GM10248 (cell line): ENCODE data around the gene FAM167B.

ENCODE experiments used
- CTCF ChIA-PET: fragments of 300-600 bp; sonication (Branson Sonifier 250); formaldehyde crosslinking; extraction: SDS; loops from one replicate; lab custom pipeline; 2021; ENCODE audit warnings: antibody characterized with exemption; lab: Yijun Ruan, JAX
- POLR2A ChIA-PET: fragments of 350-650 bp; sonication (Branson Sonifier 250); formaldehyde crosslinking; extraction: SDS; loops from one replicate; lab custom pipeline; 2020; ENCODE audit warnings: antibody characterized with exemption; lab: Yijun Ruan, JAX
- DNase-seq: peaks from one replicate; pipeline ENCODE4 v3.0.0; 2012; ENCODE audit errors: extremely low spot score
- TF ChIP-seq, protein P1 (sequence below): IDR thresholded peaks from 2 replicates; pipeline ENCODE4 v1.5.1; 2012; ENCODE audit warnings: mild to moderate bottlenecking, low read depth; ENCODE audit errors: extremely low read depth, missing control alignments, control extremely low read depth

Gene FAM167B

DNA sequence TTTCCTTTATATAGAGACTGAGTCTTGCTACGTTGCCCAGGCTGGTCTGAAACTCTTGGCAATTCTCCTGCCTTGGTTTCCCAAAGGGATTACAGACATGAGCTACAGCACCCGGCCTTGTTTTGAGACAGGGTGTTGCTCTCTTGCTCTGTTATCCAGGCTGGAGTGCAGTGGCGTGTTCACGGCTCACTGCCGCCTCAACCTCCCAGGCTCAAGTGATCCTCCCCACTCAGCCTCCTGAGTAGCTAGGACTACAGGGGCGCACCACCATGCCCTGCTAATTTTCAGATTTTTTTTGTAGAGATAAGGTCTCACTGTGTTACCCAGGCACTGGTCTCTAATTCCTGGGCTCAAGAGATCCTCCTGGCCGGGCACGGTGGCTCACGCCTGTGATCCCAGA lies 18.8 kb downstream of the FAM167B start:
- CTCF ChIA-PET, result interaction anchor here (1.0 to 3.1 kb wide), 6 partner anchors 10 to 66 kb away, joined by 3 to 18 read pairs (median 4); partner anchors contain the start of gene FAM167B
- TF ChIP-seq, protein P1, sequence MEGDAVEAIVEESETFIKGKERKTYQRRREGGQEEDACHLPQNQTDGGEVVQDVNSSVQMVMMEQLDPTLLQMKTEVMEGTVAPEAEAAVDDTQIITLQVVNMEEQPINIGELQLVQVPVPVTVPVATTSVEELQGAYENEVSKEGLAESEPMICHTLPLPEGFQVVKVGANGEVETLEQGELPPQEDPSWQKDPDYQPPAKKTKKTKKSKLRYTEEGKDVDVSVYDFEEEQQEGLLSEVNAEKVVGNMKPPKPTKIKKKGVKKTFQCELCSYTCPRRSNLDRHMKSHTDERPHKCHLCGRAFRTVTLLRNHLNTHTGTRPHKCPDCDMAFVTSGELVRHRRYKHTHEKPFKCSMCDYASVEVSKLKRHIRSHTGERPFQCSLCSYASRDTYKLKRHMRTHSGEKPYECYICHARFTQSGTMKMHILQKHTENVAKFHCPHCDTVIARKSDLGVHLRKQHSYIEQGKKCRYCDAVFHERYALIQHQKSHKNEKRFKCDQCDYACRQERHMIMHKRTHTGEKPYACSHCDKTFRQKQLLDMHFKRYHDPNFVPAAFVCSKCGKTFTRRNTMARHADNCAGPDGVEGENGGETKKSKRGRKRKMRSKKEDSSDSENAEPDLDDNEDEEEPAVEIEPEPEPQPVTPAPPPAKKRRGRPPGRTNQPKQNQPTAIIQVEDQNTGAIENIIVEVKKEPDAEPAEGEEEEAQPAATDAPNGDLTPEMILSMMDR, result no peak
- DNase-seq, result no peak
- POLR2A ChIA-PET, result interaction anchor here (0.6 to 1.0 kb wide), 2 partner anchors 7 to 70 kb away, joined by 3 to 6 read pairs; partner anchors contain the start of gene MARCKSL1

DNA sequence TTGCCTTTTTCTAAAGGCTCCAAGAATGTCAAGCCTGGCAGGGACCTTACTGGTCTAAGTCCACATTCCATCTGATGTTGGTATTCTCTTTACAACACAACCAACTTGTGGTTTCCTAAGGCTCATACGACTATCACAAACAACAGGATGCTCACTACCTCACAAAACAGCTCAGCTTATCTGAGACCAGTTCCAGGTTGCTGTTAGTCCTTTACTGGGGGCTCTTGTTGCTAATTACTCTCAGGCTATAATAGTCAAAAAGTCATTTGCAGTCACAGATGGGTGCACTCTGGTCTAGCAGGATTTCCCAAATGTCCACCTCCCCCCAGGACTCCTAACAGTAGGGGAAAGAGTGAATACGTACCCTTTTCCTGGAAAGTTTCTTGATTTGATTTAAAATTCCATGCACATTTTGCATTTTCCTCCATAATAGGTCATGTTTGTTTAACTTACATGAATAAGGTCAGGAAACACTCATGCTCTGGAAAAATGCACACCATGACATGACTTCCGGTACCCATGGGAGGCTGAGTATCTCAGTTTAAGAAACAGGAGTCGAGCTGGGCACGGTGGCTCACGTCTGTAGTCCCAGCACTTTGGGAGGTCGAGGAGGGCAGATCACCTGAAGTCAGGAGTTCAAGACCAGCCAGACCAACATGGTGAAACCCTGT lies 20.0 kb downstream of the FAM167B start:
- TF ChIP-seq, protein P1, result no peak
- POLR2A ChIA-PET, result interaction anchor here (0.6 kb wide), 1 partner anchor 61 kb away, joined by 3 read pairs; no protein-coding TSS in a partner anchor
- CTCF ChIA-PET, result no interaction called here
- peak; percentile 15 for DNase-seq

- POLR2A ChIA-PET, result interaction anchor here (0.6 kb wide), 1 partner anchor 387 kb away, joined by 3 read pairs; no protein-coding TSS in a partner anchor
- peak; percentile 0 for DNase-seq
- CTCF ChIA-PET, result interaction anchor here (1.0 to 2.6 kb wide), 3 partner anchors 21 to 52 kb away, joined by 3 to 9 read pairs (median 4); no protein-coding TSS in a partner anchor
- TF ChIP-seq, protein P1, result no peak
Observed at GRCh38 chr1:32269744-32270143, 22.7 kb downstream of the FAM167B start.

DNA sequence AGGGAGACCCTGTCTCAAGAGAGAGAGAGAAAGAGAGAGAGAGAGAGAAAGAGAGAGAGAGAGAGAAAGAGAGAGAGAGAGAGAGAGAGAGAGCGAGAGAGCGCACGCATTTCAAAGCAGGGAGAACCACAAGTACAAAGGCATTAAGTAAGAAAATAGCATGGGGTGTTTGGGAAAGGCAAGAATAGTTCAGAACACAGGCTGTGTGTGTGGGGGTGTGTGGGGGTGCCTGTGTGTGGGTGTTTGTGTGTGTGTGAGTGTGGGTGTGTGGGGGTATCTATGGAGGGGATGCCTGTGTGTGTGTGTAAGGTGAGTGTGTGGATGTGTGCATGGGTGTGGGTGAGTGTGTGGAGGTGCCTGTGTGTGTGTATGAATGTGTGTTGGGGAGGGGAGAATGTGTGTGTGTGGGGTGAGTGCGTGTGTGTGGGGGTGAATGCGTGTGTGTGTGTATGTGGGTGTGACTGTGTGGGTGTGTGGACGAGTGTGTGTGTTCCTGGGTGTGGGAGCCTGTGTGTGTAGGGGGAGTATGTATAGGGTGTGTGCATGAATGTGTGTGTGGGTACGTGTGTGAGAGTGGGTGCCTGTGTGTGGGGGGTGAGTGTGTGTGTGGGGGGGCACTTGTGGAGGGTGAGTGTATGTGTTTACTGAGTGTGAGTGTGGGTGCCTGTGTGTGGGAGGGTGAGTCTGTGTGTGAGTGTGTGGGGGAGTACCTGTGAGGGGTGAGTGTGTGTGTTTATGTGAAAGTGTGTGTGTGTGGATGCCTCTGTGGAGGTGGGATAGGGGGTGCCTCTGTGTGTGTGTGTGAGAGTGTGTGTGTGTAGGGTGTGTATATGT lies 25.8 kb downstream of the FAM167B start:
- no peak for DNase-seq
- POLR2A ChIA-PET, result no interaction called here
- TF ChIP-seq, protein P1, result no peak
- CTCF ChIA-PET, result interaction anchor here (1.3 to 1.5 kb wide), 2 partner anchors 24 kb away, joined by 3 to 5 read pairs; no protein-coding TSS in a partner anchor

- TF ChIP-seq, protein P1, result no peak
- peak; percentile 32 for DNase-seq
- POLR2A ChIA-PET, result no interaction called here
- CTCF ChIA-PET, result interaction anchor here (1.3 kb wide), 1 partner anchor 25 kb away, joined by 5 read pairs; no protein-coding TSS in a partner anchor
Observed at GRCh38 chr1:32273391-32274208, 26.6 kb downstream of the FAM167B start.
